Measurements from ENCODE around the gene GRAP2. TPM values are rescaled to one million over a fixed set of nuclear protein-coding genes. Genes with fewer than 3 reads are reported as not detected.

The GRAP2 gene
- total and polyA plus RNA-seq, 2 of the 4 experiments (the other 2 are of a cell fraction) = not detected

DNA sequence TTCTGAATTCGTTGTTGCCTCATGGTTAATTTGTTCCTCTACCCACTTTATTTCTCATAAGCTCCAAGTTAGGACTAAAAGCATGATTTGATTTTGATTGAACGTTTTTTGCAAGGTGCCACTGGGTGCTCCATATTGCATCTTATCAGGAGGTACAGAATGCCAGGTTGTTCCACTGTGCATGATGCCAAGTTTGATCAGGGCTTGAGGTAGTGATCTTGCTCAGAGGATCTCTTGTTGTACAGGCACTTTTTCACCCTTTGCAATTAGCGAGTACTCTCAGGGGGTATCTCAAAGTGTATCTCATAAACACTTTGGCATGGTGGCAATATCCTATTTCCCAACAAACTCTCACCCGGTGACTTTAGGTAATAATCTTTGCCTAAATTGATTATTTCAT is 4.0 kb downstream of the GRAP2 start:
- H3K56ac ChIP-seq (ENCODE audit: extremely low read depth, insufficient read depth, low read length) = no peak overlapping the region
- no peak overlapping the region for H3K4me3 ChIP-seq (ENCODE audit: insufficient read depth, low read depth, low read length)
- in situ Hi-C loops (cut with MboI; ENCODE audit: low sequenced_read_pairs) = no loop called here
- no peak overlapping the region for H4K5ac ChIP-seq (ENCODE audit: low read depth, low read length)
- intact Hi-C loops (cut with micrococcal nuclease) = no loop called here
- no peaks in the 10 kb centered on the region for H3K9me1 ChIP-seq (ENCODE audit: insufficient read depth, low read length)
- H3K23ac ChIP-seq (ENCODE audit: low read depth, low read length) = no peak overlapping the region
- H3K4me1 ChIP-seq (ENCODE audit: control insufficient read depth, insufficient read depth, low read length) = no peaks in the 10 kb centered on the region
- ATAC-seq (ENCODE audit: low read depth) (no peak), DNase-seq (no peak)
- no peak overlapping the region for H2BK20ac ChIP-seq (ENCODE audit: low read depth, low read length)
- H4K91ac ChIP-seq (ENCODE audit: insufficient read depth, low read depth, low read length) = no peak overlapping the region
- H3K18ac ChIP-seq (ENCODE audit: low read depth, low read length) = no peak overlapping the region
- H2AK9ac ChIP-seq (replicated peaks; ENCODE audit: low read depth, low read length, poor library complexity) = no peak overlapping the region
- 43% methylated on average over 1 of the region's 4 CpGs; no CpG with 5 or more reads in 1 of the 2 experiments for WGBS, 2 experiments (ENCODE audit: extremely low coverage in 2 of 2, insufficient read length in 1 of 2)
- no peak overlapping the region for H3K14ac ChIP-seq (replicated peaks; ENCODE audit: low read depth, low read length)
- H3K9me3 ChIP-seq (ENCODE audit: control insufficient read depth, insufficient read depth, low read length) = no peaks in the 10 kb centered on the region
- TF ChIP-seq NFE2L2 (IDR thresholded peaks at IDR 0.05; ENCODE audit: low read depth, low read length) = no peak
- no peak for TF ChIP-seq MXI1 (IDR thresholded peaks at IDR 0.05; ENCODE audit: borderline replicate concordance, low read depth, low read length)
- no peak for TF ChIP-seq CEBPB (IDR thresholded peaks at IDR 0.05; ENCODE audit: low read depth, low read length)
- no peak for TF ChIP-seq RCOR1 (IDR thresholded peaks at IDR 0.05; ENCODE audit: insufficient replicate concordance, low read length)
- H3K79me1 ChIP-seq (ENCODE audit: low read depth in 1 of 2, low read length in 2 of 2) = no peaks in the 10 kb centered on the region
- CTCF ChIA-PET = interaction anchor here (0.5 kb wide), 1 partner anchor 325 kb away, joined by 3 read pairs; no protein-coding TSS in a partner anchor
- no peak overlapping the region for H2BK5ac ChIP-seq (ENCODE audit: low read depth, low read length, poor library complexity, severe bottlenecking)
- H4K8ac ChIP-seq (ENCODE audit: low read depth in 2 of 2, low read length in 2 of 2) = no peak overlapping the region
- H3K27me3 ChIP-seq (ENCODE audit: control insufficient read depth, insufficient read depth, low read length) = peaks cover 47% of the 10 kb centered on the region
- no peak overlapping the region for H3K4me2 ChIP-seq (ENCODE audit: low read depth, low read length)
- no peak overlapping the region for H2BK120ac ChIP-seq (ENCODE audit: low read depth, low read length)
- dilution Hi-C loops (cut with HindIII; ENCODE audit: low sequenced_read_pairs, unreplicated experiment) = no loop called here
- BruUV-seq (replicated peaks) = no TSS peak
- POLR2A ChIA-PET (ENCODE audit: unreplicated experiment) = no interaction called here
- no peaks in the 10 kb centered on the region for H4K20me1 ChIP-seq (ENCODE audit: insufficient read depth, low read length)
- no peak overlapping the region for H2BK15ac ChIP-seq (ENCODE audit: low read depth, low read length)
- H2AFZ ChIP-seq (replicated peaks; ENCODE audit: low read length, poor library complexity) = no peak overlapping the region
- no peak overlapping the region for H2AK5ac ChIP-seq (ENCODE audit: low read depth, low read length)
- no peak overlapping the region for H3K4ac ChIP-seq (ENCODE audit: low read depth, low read length)
- H3K36me3 ChIP-seq (ENCODE audit: control insufficient read depth, insufficient read depth, low read length) = no peaks in the 10 kb centered on the region
- H3K9ac ChIP-seq (ENCODE audit: low read depth, low read length) = no peak overlapping the region
- H3K27ac ChIP-seq (ENCODE audit: insufficient read depth, low read length) = no peak overlapping the region
